Vagina (tissue), 2 donors: ENCODE results near the gene POLN. TPM values are rescaled to one million over a fixed set of nuclear protein-coding genes. Genes with fewer than 3 reads are reported as not detected.

ENCODE experiments used
- DNase-seq, 2 donors: peaks; one replicate each; pipeline ENCODE4 v3.0.0-alpha.2; 2017; ENCODE audit errors: extremely low spot score in 2 of 2
- H3K27ac ChIP-seq: fragments of 200-600 bp; sonication (generic); one replicate; pipeline ENCODE4 v1.5.1; 2019
- H3K27me3 ChIP-seq: fragments of 200-600 bp; sonication (generic); one replicate; pipeline ENCODE4 v1.5.1; 2019
- H3K36me3 ChIP-seq, 2 donors: fragments of 200-600 bp; sonication (generic); one replicate each; pipeline ENCODE4 v1.5.1; 2017 to 2019
- H3K4me1 ChIP-seq: fragments of 200-600 bp; sonication (generic); one replicate; pipeline ENCODE4 v1.5.1; 2019
- H3K4me3 ChIP-seq, 2 donors: fragments of 200-600 bp; sonication (generic); 1 replicate in 1 of 2; 2 replicates in 1 of 2; pipeline ENCODE4 v1.5.1; 2016 to 2019
- H3K9me3 ChIP-seq: fragments of 200-600 bp; sonication (generic); one replicate; pipeline ENCODE4 v1.5.1; 2019
- POLR2A ChIP-seq, 2 donors: fragments of 450-650 bp; IDR thresholded peaks; one replicate each; pipeline ENCODE4 v1.6.1; 2017; ENCODE audit warnings: antibody characterized with exemption in 2 of 2, mild to moderate bottlenecking in 2 of 2, moderate library complexity in 2 of 2
- POLR2AphosphoS5 ChIP-seq, 2 donors: sonication (generic); formaldehyde crosslinking; IDR thresholded peaks; one replicate each; pipeline ENCODE4 v1.9.0; 2017; ENCODE audit warnings: antibody characterized with exemption in 2 of 2, mild to moderate bottlenecking in 2 of 2, low read depth in 1 of 2; ENCODE audit not compliant: insufficient read depth in 1 of 2
- intact Hi-C: fragments of 100-400 bp; cut with DNase I; formaldehyde crosslinking; loops from one replicate; pipeline ENCODE4 v1.15.1; 2023
- total RNA-seq: library from RNA; depleted of rRNA; stranded (reverse); fragments of >200 nt; gene quantifications from one replicate; pipeline ENCODE4 v1.2.3, GENCODE V29; 2016
- TF ChIP-seq, protein P1 (sequence below), 3 experiments: fragments of 450-650 bp in 2 of 3; fragments of 200-600 bp in 1 of 3; sonication (generic) in 1 of 3; IDR thresholded peaks; one replicate each; pipeline ENCODE4 v1.5.1; 2017 to 2019; ENCODE audit warnings: antibody characterized with exemption in 3 of 3, mild to moderate bottlenecking in 2 of 3, moderate library complexity in 2 of 3

POLN gene
- total RNA-seq, 1 donor from 2014 or later: 3.9 TPM

DNA sequence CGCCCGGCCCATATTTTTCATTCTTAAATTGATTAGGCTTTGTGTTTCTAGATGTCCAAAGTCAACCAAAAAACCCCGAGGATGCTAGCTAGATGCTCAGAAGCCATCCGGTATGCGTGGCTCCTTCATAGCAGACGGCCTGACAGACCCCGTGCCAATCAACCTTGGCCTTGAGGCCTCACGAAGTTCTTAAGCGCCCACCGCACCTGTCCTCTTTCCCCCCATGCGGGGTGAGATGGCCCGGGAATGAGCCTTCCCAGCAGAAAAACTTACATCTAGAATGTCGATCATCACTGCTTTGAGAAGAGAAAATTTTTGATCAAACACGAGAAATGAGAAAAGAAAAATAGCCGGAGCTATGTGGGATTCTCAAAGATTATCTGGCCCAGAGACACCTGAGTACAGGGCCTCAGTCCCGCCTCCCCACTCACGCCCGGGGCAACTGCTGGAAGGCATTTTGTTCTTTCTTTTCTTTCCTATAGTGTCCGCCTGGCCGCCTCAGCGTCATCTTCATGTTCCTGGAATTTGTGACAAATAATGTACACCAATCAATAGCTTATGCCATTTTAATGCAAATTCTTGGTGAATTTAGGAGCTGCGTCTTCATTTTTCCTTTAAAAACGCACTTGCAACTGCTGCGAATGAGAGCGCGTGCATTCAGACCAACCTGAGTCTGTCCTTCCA is 184.4 kb downstream of the POLN start:
- intact Hi-C loops: no loop called here
- Histone ChIP-seq H3K27ac (no peak overlapping the region), H3K27me3 (peaks cover 13% of the 10 kb centered on the region), H3K36me3 (no peaks in the 10 kb centered on the region), H3K4me3 (no peak overlapping the region), H3K4me1 (peaks cover 8% of the 10 kb centered on the region), H3K9me3 (no peaks in the 10 kb centered on the region)
- TF ChIP-seq POLR2A (IDR thresholded peaks at IDR 0.05) (no peak), POLR2AphosphoS5 (IDR thresholded peaks at IDR 0.05; ENCODE audit: insufficient read depth in 1 of 2, low read depth in 1 of 2) (no peak)
- TF ChIP-seq, protein P1, sequence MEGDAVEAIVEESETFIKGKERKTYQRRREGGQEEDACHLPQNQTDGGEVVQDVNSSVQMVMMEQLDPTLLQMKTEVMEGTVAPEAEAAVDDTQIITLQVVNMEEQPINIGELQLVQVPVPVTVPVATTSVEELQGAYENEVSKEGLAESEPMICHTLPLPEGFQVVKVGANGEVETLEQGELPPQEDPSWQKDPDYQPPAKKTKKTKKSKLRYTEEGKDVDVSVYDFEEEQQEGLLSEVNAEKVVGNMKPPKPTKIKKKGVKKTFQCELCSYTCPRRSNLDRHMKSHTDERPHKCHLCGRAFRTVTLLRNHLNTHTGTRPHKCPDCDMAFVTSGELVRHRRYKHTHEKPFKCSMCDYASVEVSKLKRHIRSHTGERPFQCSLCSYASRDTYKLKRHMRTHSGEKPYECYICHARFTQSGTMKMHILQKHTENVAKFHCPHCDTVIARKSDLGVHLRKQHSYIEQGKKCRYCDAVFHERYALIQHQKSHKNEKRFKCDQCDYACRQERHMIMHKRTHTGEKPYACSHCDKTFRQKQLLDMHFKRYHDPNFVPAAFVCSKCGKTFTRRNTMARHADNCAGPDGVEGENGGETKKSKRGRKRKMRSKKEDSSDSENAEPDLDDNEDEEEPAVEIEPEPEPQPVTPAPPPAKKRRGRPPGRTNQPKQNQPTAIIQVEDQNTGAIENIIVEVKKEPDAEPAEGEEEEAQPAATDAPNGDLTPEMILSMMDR (IDR thresholded peaks at IDR 0.05): no peak
- no peak for DNase-seq

DNA sequence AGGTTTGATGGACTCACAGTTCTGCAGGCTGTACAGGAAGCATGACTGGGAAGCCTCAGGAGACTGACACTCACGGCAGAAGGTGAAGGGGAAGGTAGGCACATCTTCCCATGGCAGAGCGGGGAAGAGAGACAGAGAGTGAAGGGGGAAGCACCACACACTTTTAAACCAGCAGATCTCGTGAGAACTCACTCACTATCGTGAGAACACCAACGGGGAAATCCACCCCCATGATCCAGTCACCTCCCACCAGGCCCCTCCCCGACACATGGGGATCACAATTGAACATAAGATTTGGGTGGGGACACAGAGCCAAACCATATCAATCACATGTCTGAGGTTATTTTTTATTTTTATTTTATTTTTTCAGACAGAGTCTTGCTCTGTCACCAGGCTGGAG is 187.7 kb downstream of the POLN start:
- no peak for DNase-seq
- Histone ChIP-seq H3K9me3 (no peaks in the 10 kb centered on the region), H3K36me3 (no peaks in the 10 kb centered on the region), H3K27me3 (peaks cover 5% of the 10 kb centered on the region), H3K27ac (no peak overlapping the region), H3K4me1 (no peaks in the 10 kb centered on the region), H3K4me3 (no peak overlapping the region)
- intact Hi-C loops: no loop called here
- TF ChIP-seq, protein P1 (IDR thresholded peaks at IDR 0.05): no peak
- TF ChIP-seq POLR2A (IDR thresholded peaks at IDR 0.05) (no peak), POLR2AphosphoS5 (IDR thresholded peaks at IDR 0.05; ENCODE audit: insufficient read depth in 1 of 2, low read depth in 1 of 2) (no peak)

DNA sequence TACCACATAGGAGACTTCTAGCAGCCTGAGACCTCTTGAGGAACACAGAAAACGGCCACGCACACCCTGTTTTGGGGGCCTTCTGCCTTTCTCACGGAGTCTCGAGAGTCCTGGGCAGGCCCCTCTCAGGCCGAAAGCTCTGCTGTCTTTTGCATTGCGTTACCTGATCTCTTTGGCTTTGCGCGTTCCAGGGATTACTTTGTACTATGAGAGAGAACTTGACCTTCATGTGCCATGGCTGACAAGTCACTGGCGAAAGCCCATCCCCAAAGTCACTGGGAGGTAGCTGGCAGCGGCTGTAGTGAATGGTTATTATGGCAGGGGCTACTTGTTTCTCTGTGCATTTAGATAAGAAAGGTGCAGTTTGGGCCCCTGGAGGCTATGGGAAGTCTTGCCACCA is 190.8 kb downstream of the POLN start:
- Histone ChIP-seq H3K4me3 (no peak overlapping the region), H3K27ac (no peak overlapping the region), H3K9me3 (no peaks in the 10 kb centered on the region), H3K4me1 (no peaks in the 10 kb centered on the region), H3K36me3 (no peaks in the 10 kb centered on the region), H3K27me3 (no peaks in the 10 kb centered on the region)
- TF ChIP-seq, protein P1 (IDR thresholded peaks at IDR 0.05): no peak
- TF ChIP-seq POLR2A (IDR thresholded peaks at IDR 0.05) (no peak), POLR2AphosphoS5 (IDR thresholded peaks at IDR 0.05; ENCODE audit: insufficient read depth in 1 of 2, low read depth in 1 of 2) (no peak)
- intact Hi-C loops: no loop called here
- no peak for DNase-seq

DNA sequence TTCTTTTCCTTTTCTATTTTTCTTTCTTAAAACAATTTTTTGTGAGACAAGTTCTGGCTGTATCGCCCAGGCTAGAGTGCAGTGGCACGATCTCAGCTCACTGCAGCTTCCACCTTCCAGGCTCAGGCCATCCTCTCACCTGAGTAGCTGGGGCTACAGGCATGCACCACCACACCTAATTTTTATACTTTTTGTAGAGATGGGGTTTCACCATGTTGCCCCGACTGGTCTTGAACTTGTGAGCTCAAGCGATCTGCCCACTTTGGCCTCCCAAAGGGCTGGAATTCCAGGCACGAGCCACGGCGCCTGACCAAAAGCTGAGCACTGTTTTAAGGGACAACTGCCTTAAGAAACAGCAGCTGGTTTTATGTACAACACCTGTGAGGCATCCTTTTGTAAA is 192.1 kb downstream of the POLN start:
- no peak for DNase-seq
- no peak overlapping the region for H3K4me3 ChIP-seq
- H3K4me1 ChIP-seq: no peaks in the 10 kb centered on the region
- H3K27ac ChIP-seq: no peak overlapping the region
- no peaks in the 10 kb centered on the region for H3K9me3 ChIP-seq
- H3K27me3 ChIP-seq: no peaks in the 10 kb centered on the region
- intact Hi-C loops: no loop called here
- TF ChIP-seq, protein P1 (IDR thresholded peaks at IDR 0.05): no peak
- TF ChIP-seq POLR2A (IDR thresholded peaks at IDR 0.05) (no peak), POLR2AphosphoS5 (IDR thresholded peaks at IDR 0.05; ENCODE audit: insufficient read depth in 1 of 2, low read depth in 1 of 2) (no peak)
- H3K36me3 ChIP-seq: no peaks in the 10 kb centered on the region

DNA sequence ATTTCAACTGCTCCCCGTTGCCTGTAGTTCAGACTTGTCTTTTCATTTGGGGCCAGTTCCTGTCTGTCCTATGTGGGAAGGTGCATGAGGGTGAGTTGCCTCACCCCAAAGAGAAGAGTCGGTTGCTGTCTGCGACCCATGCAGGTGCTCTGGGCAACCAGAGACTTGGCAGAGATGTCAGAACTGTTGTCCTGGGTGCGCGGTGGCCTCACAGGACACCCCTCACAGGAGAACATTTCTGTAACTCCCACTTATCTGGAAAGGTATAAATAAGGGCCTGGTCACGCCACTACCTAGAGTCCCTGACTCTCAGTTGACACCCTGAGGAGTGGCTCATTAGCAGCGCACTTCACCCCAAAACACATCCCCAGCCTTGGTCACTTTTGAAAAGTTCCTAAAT is 192.5 kb downstream of the POLN start:
- Histone ChIP-seq H3K36me3 (no peaks in the 10 kb centered on the region), H3K4me1 (no peaks in the 10 kb centered on the region), H3K27ac (no peak overlapping the region), H3K9me3 (no peaks in the 10 kb centered on the region), H3K27me3 (no peaks in the 10 kb centered on the region), H3K4me3 (no peak overlapping the region)
- DNase-seq: no peak
- TF ChIP-seq POLR2A (IDR thresholded peaks at IDR 0.05): no peak
- TF ChIP-seq, protein P1 (IDR thresholded peaks at IDR 0.05): no peak
- no peak for TF ChIP-seq POLR2AphosphoS5 (IDR thresholded peaks at IDR 0.05; ENCODE audit: insufficient read depth in 1 of 2, low read depth in 1 of 2)
- intact Hi-C loops: no loop called here
